ENCODE measurements around the gene TMED5. TPM values are rescaled to one million over a fixed set of nuclear protein-coding genes. Genes with fewer than 3 reads are reported as not detected.
"Not testable (repeated sequence)": the region's sequence is repeated elsewhere in the genome, so short reads cannot be mapped to it uniquely, and the experiment has no call there.

Gene TMED5
- total RNA-seq, result 10 to 100 TPM; 29.2 to 31.6 TPM

GRCh38 chr1:93179886-93180722, at the start of gene TMED5:
Gene TMED5 (minus strand): TSS chr1:93180413. CDS start chr1:93180242, 171 bp downstream.
- peak within 1 kb of the TSS; percentile 89 for H3K4me3 Mint-ChIP-seq
- H3K27ac Mint-ChIP-seq, result peak within 1 kb of the TSS; percentile 100
- ATAC-seq (peak; percentile 87), DNase-seq (peak; percentile 97)
- H3K27me3 Mint-ChIP-seq, result no peaks in the 10 kb centered on the region
- ChIA-PET POLR2A (interaction anchor here (0.8 kb wide), 1 partner anchor 618 kb away, joined by 3 read pairs; no protein-coding TSS in a partner anchor), CTCF (interaction anchor here (1.0 kb wide), 1 partner anchor 99 kb away, joined by 3 read pairs; no protein-coding TSS in a partner anchor)
- intact Hi-C loops (cut with micrococcal nuclease), result loop anchor here (2.0 to 5.0 kb wide), 2 partner anchors 99 to 167 kb away; partner anchors contain the start of gene DR1
- TF ChIP-seq, protein P1, sequence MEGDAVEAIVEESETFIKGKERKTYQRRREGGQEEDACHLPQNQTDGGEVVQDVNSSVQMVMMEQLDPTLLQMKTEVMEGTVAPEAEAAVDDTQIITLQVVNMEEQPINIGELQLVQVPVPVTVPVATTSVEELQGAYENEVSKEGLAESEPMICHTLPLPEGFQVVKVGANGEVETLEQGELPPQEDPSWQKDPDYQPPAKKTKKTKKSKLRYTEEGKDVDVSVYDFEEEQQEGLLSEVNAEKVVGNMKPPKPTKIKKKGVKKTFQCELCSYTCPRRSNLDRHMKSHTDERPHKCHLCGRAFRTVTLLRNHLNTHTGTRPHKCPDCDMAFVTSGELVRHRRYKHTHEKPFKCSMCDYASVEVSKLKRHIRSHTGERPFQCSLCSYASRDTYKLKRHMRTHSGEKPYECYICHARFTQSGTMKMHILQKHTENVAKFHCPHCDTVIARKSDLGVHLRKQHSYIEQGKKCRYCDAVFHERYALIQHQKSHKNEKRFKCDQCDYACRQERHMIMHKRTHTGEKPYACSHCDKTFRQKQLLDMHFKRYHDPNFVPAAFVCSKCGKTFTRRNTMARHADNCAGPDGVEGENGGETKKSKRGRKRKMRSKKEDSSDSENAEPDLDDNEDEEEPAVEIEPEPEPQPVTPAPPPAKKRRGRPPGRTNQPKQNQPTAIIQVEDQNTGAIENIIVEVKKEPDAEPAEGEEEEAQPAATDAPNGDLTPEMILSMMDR (IDR thresholded peaks at IDR 0.05), result no peak
- peaks cover 43% of the 10 kb centered on the region for H3K4me1 Mint-ChIP-seq (ENCODE audit: low read depth)
- H3K9me3 Mint-ChIP-seq, result no peaks in the 10 kb centered on the region
- peaks cover 26% of the 10 kb centered on the region for H3K36me3 Mint-ChIP-seq (ENCODE audit: low read depth)

GRCh38 chr1:93223023-93223675, 42.9 kb upstream of the TMED5 start:
- Mint-ChIP-seq H3K4me1 (ENCODE audit: low read depth) (peaks cover 20% of the 10 kb centered on the region), H3K27ac (no peak overlapping the region), H3K36me3 (ENCODE audit: low read depth) (peaks cover 48% of the 10 kb centered on the region), H3K4me3 (no peak overlapping the region), H3K27me3 (no peaks in the 10 kb centered on the region), H3K9me3 (peaks cover 2% of the 10 kb centered on the region)
- intact Hi-C loops (cut with micrococcal nuclease), result no loop called here
- no peak for DNase-seq
- ChIA-PET POLR2A (no interaction called here), CTCF (no interaction called here)
- no peak for ATAC-seq
- TF ChIP-seq, protein P1 (IDR thresholded peaks at IDR 0.05), result no peak

GRCh38 chr1:93221913-93222312, 41.7 kb upstream of the TMED5 start:
- DNase-seq (no peak), ATAC-seq (no peak)
- ChIA-PET CTCF (interaction anchor here (0.8 to 1.0 kb wide), 2 partner anchors 17 to 83 kb away, joined by 3 to 4 read pairs; no protein-coding TSS in a partner anchor), POLR2A (interaction anchor here (1.0 to 1.2 kb wide), 2 partner anchors 14 to 79 kb away, joined by 3 read pairs; no protein-coding TSS in a partner anchor)
- H3K4me1 Mint-ChIP-seq (ENCODE audit: low read depth), result peaks cover 20% of the 10 kb centered on the region
- H3K36me3 Mint-ChIP-seq (ENCODE audit: low read depth), result peaks cover 56% of the 10 kb centered on the region
- no peak overlapping the region for H3K4me3 Mint-ChIP-seq
- TF ChIP-seq, protein P1 (IDR thresholded peaks at IDR 0.05), result no peak
- no peaks in the 10 kb centered on the region for H3K27me3 Mint-ChIP-seq
- intact Hi-C loops (cut with micrococcal nuclease), result no loop called here
- H3K27ac Mint-ChIP-seq, result no peak overlapping the region
- peaks cover 2% of the 10 kb centered on the region for H3K9me3 Mint-ChIP-seq

DNA sequence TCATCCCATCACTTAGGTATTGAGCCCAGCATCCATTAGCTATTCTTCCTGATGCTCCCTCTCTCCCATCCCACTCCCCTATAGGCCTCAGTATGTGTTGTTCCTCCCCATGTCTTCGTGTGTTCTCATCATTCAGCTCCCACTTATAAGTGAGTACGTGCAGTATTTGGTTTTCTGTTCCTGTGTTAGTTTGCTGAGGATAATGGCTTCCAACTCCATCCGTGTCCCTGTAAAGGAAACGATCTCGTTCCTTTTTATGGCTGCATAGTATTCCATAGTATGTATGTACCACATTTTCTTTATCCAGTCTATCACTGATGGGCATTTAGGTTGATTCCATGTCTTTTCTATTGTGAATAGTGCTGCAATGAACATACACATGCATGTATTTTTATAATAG, 40.5 kb upstream of the TMED5 start:
- peaks cover 53% of the 10 kb centered on the region for H3K36me3 Mint-ChIP-seq (ENCODE audit: low read depth)
- peaks cover 20% of the 10 kb centered on the region for H3K4me1 Mint-ChIP-seq (ENCODE audit: low read depth)
- intact Hi-C loops (cut with micrococcal nuclease); H3K9me3 Mint-ChIP-seq; H3K4me3 Mint-ChIP-seq; H3K27ac Mint-ChIP-seq; DNase-seq; CTCF ChIA-PET; H3K27me3 Mint-ChIP-seq; ATAC-seq: not testable (repeated sequence)
- POLR2A ChIA-PET, result interaction anchor here (1.0 kb wide), 1 partner anchor 77 kb away, joined by 3 read pairs; no protein-coding TSS in a partner anchor

DNA sequence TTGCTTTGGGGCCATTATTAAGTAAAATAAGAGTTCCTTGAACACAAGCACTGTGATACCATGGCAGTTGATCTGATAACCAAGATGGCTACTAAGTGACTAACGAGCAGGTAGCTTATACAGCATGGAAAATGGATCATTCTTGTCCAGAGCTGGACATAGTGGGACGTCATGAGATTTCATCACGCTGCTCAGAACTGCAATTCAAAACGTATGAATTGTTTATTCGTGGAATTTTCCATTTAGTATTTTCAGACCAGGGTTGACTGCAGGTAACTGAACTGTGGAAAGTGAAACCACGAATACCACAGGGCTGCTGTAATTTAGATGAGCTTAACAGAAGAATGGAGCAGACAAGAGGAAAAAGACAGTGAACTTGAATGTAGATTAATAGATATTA, 39.2 kb upstream of the TMED5 start:
- ATAC-seq, result peak; percentile 83
- Mint-ChIP-seq H3K27me3 (no peaks in the 10 kb centered on the region), H3K36me3 (ENCODE audit: low read depth) (peaks cover 52% of the 10 kb centered on the region)

More for the DNA sequence above, 39.2 kb upstream of the TMED5 start:
- peaks cover 20% of the 10 kb centered on the region for H3K4me1 Mint-ChIP-seq (ENCODE audit: low read depth)
- ChIA-PET CTCF (interaction anchor here (0.8 to 1.5 kb wide), 2 partner anchors 12 to 226 kb away, joined by 3 read pairs; no protein-coding TSS in a partner anchor), POLR2A (interaction anchor here (0.7 kb wide), 1 partner anchor 33 kb away, joined by 4 read pairs; no protein-coding TSS in a partner anchor)
- TF ChIP-seq, protein P1 (IDR thresholded peaks at IDR 0.05), result no peak
- H3K27ac Mint-ChIP-seq, result peak overlapping the region; percentile 83
- DNase-seq, result peak; percentile 61
- intact Hi-C loops (cut with micrococcal nuclease), result no loop called here
- H3K9me3 Mint-ChIP-seq, result peaks cover 2% of the 10 kb centered on the region
- peak overlapping the region; percentile 51 for H3K4me3 Mint-ChIP-seq

Measured in activated CD8-positive, alpha-beta T cell treated with anti-CD3 and anti-CD28 coated beads for 36 hours (primary cell).